ENCODE results near the gene PACS1. TPM values are rescaled to one million over a fixed set of nuclear protein-coding genes. Genes with fewer than 3 reads are reported as not detected.

The PACS1 gene
- total RNA-seq, 1 donor from 2014 or later = 75.6 TPM

GRCh38 chr11:66126808-66127555 is 56.9 kb downstream of the PACS1 start:
- Mint-ChIP-seq H3K36me3 (ENCODE audit: low read depth) (peaks cover 6% of the 10 kb centered on the region), H3K4me1 (ENCODE audit: low read depth) (peaks cover 56% of the 10 kb centered on the region), H3K27ac (peak overlapping the region; percentile 95), H3K4me3 (ENCODE audit: low read depth) (peak overlapping the region; percentile 67), H3K9me3 (no peaks in the 10 kb centered on the region), H3K27me3 (ENCODE audit: low read depth) (no peaks in the 10 kb centered on the region)
- peak; percentile 48 for DNase-seq (ENCODE audit: low spot score)
- intact Hi-C loops (cut with micrococcal nuclease) = loop anchor here (1.0 kb wide), 5 partner anchors 7 to 58 kb away; no protein-coding TSS in a partner anchor

- Mint-ChIP-seq H3K27me3 (ENCODE audit: low read depth) (no peaks in the 10 kb centered on the region), H3K27ac (no peak overlapping the region), H3K9me3 (no peaks in the 10 kb centered on the region), H3K36me3 (ENCODE audit: low read depth) (peaks cover 3% of the 10 kb centered on the region), H3K4me3 (ENCODE audit: low read depth) (no peak overlapping the region), H3K4me1 (ENCODE audit: low read depth) (peaks cover 47% of the 10 kb centered on the region)
- DNase-seq (ENCODE audit: low spot score) = no peak
- intact Hi-C loops (cut with micrococcal nuclease) = no loop called here
These were observed 60.9 kb downstream of the PACS1 start for GRCh38 chr11:66130978-66131377.

- H3K36me3 Mint-ChIP-seq (ENCODE audit: low read depth) = peaks cover 3% of the 10 kb centered on the region
- H3K4me3 Mint-ChIP-seq (ENCODE audit: low read depth) = no peak overlapping the region
- no peaks in the 10 kb centered on the region for H3K9me3 Mint-ChIP-seq
- H3K4me1 Mint-ChIP-seq (ENCODE audit: low read depth) = peaks cover 48% of the 10 kb centered on the region
- no peak overlapping the region for H3K27ac Mint-ChIP-seq
- DNase-seq (ENCODE audit: low spot score) = no peak
- H3K27me3 Mint-ChIP-seq (ENCODE audit: low read depth) = no peaks in the 10 kb centered on the region
- intact Hi-C loops (cut with micrococcal nuclease) = no loop called here
These were observed 62.0 kb downstream of the PACS1 start for GRCh38 chr11:66131937-66132632.

DNA sequence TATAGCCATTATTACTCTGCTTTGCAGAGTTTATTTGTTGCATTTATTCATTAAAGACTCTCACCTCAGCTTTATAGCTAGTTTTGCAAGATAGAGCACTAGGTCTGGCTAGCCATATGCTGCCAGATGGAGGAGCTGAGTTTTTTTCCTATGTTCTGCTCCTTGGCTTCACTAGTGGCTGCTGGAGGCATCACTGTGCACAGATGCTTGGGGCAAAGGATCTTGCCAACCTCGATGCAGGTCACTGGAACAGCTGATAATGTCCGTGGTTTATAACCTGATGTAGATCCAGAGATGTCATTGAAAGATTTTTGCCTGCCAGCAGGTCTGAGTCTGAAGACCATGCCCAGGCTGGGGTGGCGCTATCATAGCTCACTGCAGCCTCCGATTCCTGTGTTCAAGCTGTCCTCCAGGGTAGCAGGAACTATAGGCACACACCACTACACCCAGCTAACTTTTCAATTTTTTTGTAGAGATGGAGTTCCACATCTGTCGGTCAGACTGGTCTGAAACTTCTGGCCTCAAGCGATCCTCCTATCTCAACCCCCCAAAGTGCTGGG is 63.2 kb downstream of the PACS1 start:
- Mint-ChIP-seq H3K4me1 (ENCODE audit: low read depth) (peaks cover 46% of the 10 kb centered on the region), H3K27me3 (ENCODE audit: low read depth) (no peaks in the 10 kb centered on the region), H3K9me3 (no peaks in the 10 kb centered on the region), H3K36me3 (ENCODE audit: low read depth) (no peaks in the 10 kb centered on the region), H3K27ac (no peak overlapping the region), H3K4me3 (ENCODE audit: low read depth) (no peak overlapping the region)
- no peak for DNase-seq (ENCODE audit: low spot score)
- intact Hi-C loops (cut with micrococcal nuclease) = no loop called here

- H3K27ac Mint-ChIP-seq = no peak overlapping the region
- no peak for DNase-seq (ENCODE audit: low spot score)
- intact Hi-C loops (cut with micrococcal nuclease) = no loop called here
- H3K4me3 Mint-ChIP-seq (ENCODE audit: low read depth) = no peak overlapping the region
- H3K9me3 Mint-ChIP-seq = no peaks in the 10 kb centered on the region
- no peaks in the 10 kb centered on the region for H3K27me3 Mint-ChIP-seq (ENCODE audit: low read depth)
- peaks cover 40% of the 10 kb centered on the region for H3K4me1 Mint-ChIP-seq (ENCODE audit: low read depth)
- H3K36me3 Mint-ChIP-seq (ENCODE audit: low read depth) = no peaks in the 10 kb centered on the region
These were observed 66.7 kb downstream of the PACS1 start for GRCh38 chr11:66136752-66137123.

GRCh38 chr11:66139817-66140404 is 69.8 kb downstream of the PACS1 start:
- Mint-ChIP-seq H3K36me3 (ENCODE audit: low read depth) (peaks cover 3% of the 10 kb centered on the region), H3K27me3 (ENCODE audit: low read depth) (no peaks in the 10 kb centered on the region), H3K9me3 (no peaks in the 10 kb centered on the region), H3K4me3 (ENCODE audit: low read depth) (no peak overlapping the region), H3K27ac (no peak overlapping the region), H3K4me1 (ENCODE audit: low read depth) (peaks cover 25% of the 10 kb centered on the region)
- intact Hi-C loops (cut with micrococcal nuclease) = no loop called here
- DNase-seq (ENCODE audit: low spot score) = no peak

DNA sequence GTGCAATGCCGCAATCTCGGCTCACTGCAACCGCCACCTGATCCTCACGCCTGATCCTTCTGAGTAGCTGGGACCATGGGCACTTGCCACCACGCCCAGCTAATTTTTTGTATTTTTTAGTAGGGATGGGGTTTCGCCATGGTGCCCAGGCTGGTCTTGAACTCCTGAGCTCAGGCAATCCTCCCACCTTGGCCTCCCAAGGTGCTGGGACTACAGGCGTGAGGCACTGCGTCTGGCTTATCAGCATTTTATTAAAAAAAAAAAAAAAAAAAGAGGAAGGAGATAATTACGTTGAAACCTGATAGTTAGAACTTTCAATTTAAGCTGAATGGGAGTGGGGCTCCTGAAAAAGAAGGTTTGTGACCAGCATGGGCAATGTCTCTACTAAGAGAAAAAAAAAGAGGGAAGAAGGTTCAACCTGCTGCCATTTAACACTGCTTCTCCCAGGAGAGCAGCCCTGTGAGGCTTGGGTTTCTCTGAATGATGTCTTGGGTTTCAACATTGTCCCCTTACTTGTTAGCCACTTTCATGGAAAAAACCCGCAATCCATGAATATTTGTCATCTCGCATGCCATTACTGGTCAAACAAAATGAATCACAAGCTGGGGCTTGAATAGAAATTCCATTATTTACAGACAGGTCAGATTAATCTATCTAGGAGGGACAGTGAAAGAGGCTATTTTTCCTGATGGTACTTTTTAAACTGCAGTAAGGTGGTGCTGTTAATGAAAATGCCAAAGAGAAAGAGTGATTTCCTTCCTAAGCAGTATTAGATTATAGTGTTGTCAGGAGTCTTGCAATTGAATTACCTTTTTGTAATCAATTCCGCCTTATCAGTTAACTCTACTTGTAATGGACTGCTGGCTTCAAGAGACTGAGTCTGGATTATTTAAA is 72.5 kb downstream of the PACS1 start:
- Mint-ChIP-seq H3K36me3 (ENCODE audit: low read depth) (peaks cover 17% of the 10 kb centered on the region), H3K27ac (no peak overlapping the region), H3K27me3 (ENCODE audit: low read depth) (no peaks in the 10 kb centered on the region), H3K4me3 (ENCODE audit: low read depth) (no peak overlapping the region), H3K9me3 (peaks cover 4% of the 10 kb centered on the region), H3K4me1 (ENCODE audit: low read depth) (peaks cover 13% of the 10 kb centered on the region)
- intact Hi-C loops (cut with micrococcal nuclease) = no loop called here
- no peak for DNase-seq (ENCODE audit: low spot score)

DNA sequence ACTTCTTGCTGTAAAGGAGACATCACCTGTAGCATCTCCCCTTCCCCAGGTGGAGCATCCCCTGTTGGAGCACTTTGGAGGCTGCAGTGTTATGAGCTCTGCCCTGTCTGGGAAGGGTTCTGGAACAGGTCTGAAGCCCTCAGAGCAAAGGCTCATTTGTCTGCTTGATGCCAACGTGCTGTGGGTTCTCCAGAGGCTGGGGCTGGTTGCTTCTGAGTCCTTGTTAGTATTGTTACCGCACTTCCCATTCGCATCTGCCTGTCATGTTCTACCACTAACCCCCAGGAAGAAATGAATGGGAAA is 73.1 kb downstream of the PACS1 start:
- H3K36me3 Mint-ChIP-seq (ENCODE audit: low read depth) = peaks cover 17% of the 10 kb centered on the region
- intact Hi-C loops (cut with micrococcal nuclease) = no loop called here
- H3K4me3 Mint-ChIP-seq (ENCODE audit: low read depth) = no peak overlapping the region
- DNase-seq (ENCODE audit: low spot score) = no peak
- peaks cover 4% of the 10 kb centered on the region for H3K9me3 Mint-ChIP-seq
- no peak overlapping the region for H3K27ac Mint-ChIP-seq
- H3K27me3 Mint-ChIP-seq (ENCODE audit: low read depth) = no peaks in the 10 kb centered on the region
- H3K4me1 Mint-ChIP-seq (ENCODE audit: low read depth) = peaks cover 12% of the 10 kb centered on the region

DNA sequence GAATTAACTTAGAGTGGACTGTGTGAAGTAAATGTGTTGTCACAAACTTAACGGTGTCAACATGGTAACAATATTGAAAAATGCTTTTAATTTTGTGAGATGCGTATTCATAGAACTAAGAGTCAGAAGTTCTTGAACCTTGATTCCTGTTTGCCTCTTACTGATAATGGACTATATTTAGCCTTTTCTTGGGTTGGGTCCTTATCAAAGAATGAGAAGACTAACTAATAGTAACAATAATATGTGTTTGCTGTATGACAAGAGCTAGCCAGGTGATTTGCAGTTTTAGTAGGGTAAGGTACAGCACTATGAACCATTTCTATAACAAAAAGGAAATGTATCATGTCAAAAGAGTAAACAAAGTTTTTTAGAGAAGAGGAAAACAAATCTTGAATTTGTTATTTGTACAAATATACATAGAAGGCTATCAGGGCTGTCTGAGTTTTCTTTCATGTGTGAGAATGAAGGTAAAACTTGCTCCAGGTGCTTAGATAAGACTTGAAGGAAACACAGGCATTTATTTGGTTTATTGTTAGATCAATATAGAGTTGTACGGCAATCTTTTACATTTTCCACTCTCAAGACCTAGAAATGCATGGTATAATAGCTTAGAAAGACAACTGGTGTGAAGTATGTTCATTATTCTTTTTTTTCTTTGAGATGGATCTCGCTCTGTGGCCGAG is 74.1 kb downstream of the PACS1 start:
- Mint-ChIP-seq H3K36me3 (ENCODE audit: low read depth) (peaks cover 17% of the 10 kb centered on the region), H3K9me3 (peaks cover 4% of the 10 kb centered on the region), H3K4me1 (ENCODE audit: low read depth) (peaks cover 12% of the 10 kb centered on the region), H3K27ac (no peak overlapping the region), H3K4me3 (ENCODE audit: low read depth) (no peak overlapping the region), H3K27me3 (ENCODE audit: low read depth) (no peaks in the 10 kb centered on the region)
- intact Hi-C loops (cut with micrococcal nuclease) = no loop called here
- DNase-seq (ENCODE audit: low spot score) = no peak

DNA sequence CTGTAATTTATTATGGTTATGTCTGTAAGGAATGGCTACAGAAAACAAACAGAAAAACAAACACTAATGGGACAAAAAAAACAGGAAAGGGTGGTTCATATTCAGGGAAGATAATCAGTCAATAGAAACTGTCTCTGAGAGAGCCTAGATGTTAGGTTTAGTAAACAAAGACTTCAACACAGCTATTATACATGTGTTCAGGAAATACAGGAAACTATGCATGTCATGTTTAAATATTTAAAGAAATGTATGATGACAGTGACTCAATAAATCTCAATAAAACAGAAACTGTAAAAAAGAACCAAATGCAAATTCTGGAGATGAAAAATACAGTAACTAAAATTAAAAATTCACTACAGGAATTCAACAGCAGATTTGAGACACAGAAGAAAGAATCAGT is 76.0 kb downstream of the PACS1 start:
- peaks cover 15% of the 10 kb centered on the region for H3K4me1 Mint-ChIP-seq (ENCODE audit: low read depth)

DNA sequence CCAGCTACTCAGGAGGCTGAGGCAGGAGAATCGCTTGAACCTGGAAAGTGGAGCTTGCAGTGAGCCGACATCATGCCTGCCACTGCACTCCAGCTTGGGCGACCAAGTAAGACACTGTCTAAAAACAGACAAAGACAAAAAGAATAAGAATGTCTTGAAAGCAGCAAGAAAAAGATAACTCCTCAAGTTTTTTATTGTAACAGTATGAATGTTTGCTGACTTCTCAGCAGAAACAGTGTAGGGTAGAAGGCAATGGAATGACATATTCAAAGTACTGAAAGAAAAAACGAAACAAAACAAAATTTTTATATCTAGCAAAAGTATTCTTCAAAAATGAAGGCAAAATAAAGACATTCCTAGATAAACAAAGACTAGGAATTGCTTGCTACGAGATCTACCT is 76.9 kb downstream of the PACS1 start:
- Mint-ChIP-seq H3K9me3 (peaks cover 4% of the 10 kb centered on the region), H3K36me3 (ENCODE audit: low read depth) (peaks cover 22% of the 10 kb centered on the region), H3K27ac (no peak overlapping the region), H3K27me3 (ENCODE audit: low read depth) (no peaks in the 10 kb centered on the region), H3K4me1 (ENCODE audit: low read depth) (peaks cover 18% of the 10 kb centered on the region), H3K4me3 (ENCODE audit: low read depth) (no peak overlapping the region)
- intact Hi-C loops (cut with micrococcal nuclease) = no loop called here
- no peak for DNase-seq (ENCODE audit: low spot score)

More for the DNA sequence above, 76.0 kb downstream of the PACS1 start:
- peaks cover 22% of the 10 kb centered on the region for H3K36me3 Mint-ChIP-seq (ENCODE audit: low read depth)
- no peak overlapping the region for H3K27ac Mint-ChIP-seq
- no peak for DNase-seq (ENCODE audit: low spot score)
- no peak overlapping the region for H3K4me3 Mint-ChIP-seq (ENCODE audit: low read depth)
- intact Hi-C loops (cut with micrococcal nuclease) = no loop called here
- peaks cover 4% of the 10 kb centered on the region for H3K9me3 Mint-ChIP-seq
- no peaks in the 10 kb centered on the region for H3K27me3 Mint-ChIP-seq (ENCODE audit: low read depth)

GRCh38 chr11:66150140-66150539 is 80.1 kb downstream of the PACS1 start:
- no peak overlapping the region for H3K4me3 Mint-ChIP-seq (ENCODE audit: low read depth)
- DNase-seq (ENCODE audit: low spot score) = no peak
- H3K9me3 Mint-ChIP-seq = peaks cover 4% of the 10 kb centered on the region
- H3K4me1 Mint-ChIP-seq (ENCODE audit: low read depth) = peaks cover 17% of the 10 kb centered on the region
- no peaks in the 10 kb centered on the region for H3K27me3 Mint-ChIP-seq (ENCODE audit: low read depth)
- intact Hi-C loops (cut with micrococcal nuclease) = no loop called here
- peaks cover 17% of the 10 kb centered on the region for H3K36me3 Mint-ChIP-seq (ENCODE audit: low read depth)
- no peak overlapping the region for H3K27ac Mint-ChIP-seq

Data from activated T-helper 2 cell treated with anti-CD3 and anti-CD28 coated beads, Interferon-gamma antibody, Interleukin-2, Interleukin-4, amounts not matched to agents 10 μg/mL and 5 μg/mL and 100 μg/mL, durations not matched to agents 14 hours and 24 hours and 36 hours (primary cell).